H9 (cell line): ENCODE measurements around the gene INSR. TPM values are rescaled to one million over a fixed set of nuclear protein-coding genes. Genes with fewer than 3 reads are reported as not detected.

Experiments used
- DNase-seq: peaks from one replicate; pipeline ENCODE4 v3.0.0-alpha.2; 2017
- H2AFZ ChIP-seq: one replicate; pipeline ENCODE4 v1.6.1; 2013; ENCODE audit warnings: mild to moderate bottlenecking, low read length, control low read depth, moderate library complexity
- H2AK5ac ChIP-seq: 2 replicates; pipeline ENCODE4 v1.6.1; 2013; ENCODE audit warnings: low read length, control low read depth, mixed read lengths; ENCODE audit not compliant: insufficient read length
- H2BK120ac ChIP-seq: one replicate; pipeline ENCODE4 v1.6.1; 2013; ENCODE audit warnings: low read depth, mild to moderate bottlenecking, low read length, control low read depth, inconsistent platforms; ENCODE audit not compliant: poor library complexity, severe bottlenecking
- H2BK12ac ChIP-seq: 2 replicates; pipeline ENCODE4 v1.6.1; 2013; ENCODE audit warnings: low read length, control low read depth, mixed read lengths, low read depth; ENCODE audit not compliant: insufficient read length
- H2BK15ac ChIP-seq: 2 replicates; pipeline ENCODE4 v1.6.1; 2013; ENCODE audit warnings: low read depth, low read length, control low read depth
- H2BK20ac ChIP-seq: one replicate; pipeline ENCODE4 v1.6.1; 2013; ENCODE audit warnings: low read depth, mild to moderate bottlenecking, low read length, control low read depth, inconsistent platforms; ENCODE audit not compliant: poor library complexity, severe bottlenecking
- H2BK5ac ChIP-seq: 2 replicates; pipeline ENCODE4 v1.6.1; 2013; ENCODE audit warnings: low read length, control low read depth, mixed read lengths; ENCODE audit not compliant: insufficient read length
- H3K14ac ChIP-seq: 2 replicates; pipeline ENCODE4 v1.6.1; 2013; ENCODE audit warnings: low read length, control low read depth; ENCODE audit not compliant: insufficient read depth
- H3K18ac ChIP-seq: 2 replicates; pipeline ENCODE4 v1.6.1; 2013; ENCODE audit warnings: low read depth, mild to moderate bottlenecking, mixed read lengths, low read length, control low read depth; ENCODE audit not compliant: insufficient read length
- H3K23ac ChIP-seq: 2 replicates; pipeline ENCODE4 v1.6.1; 2013; ENCODE audit warnings: low read length, control low read depth, mixed read lengths, low read depth; ENCODE audit not compliant: insufficient read length
- H3K23me2 ChIP-seq: 2 replicates; pipeline ENCODE4 v1.6.1; 2013; ENCODE audit warnings: low read depth, mild to moderate bottlenecking, mixed read lengths, low read length, control low read depth; ENCODE audit not compliant: insufficient read length, poor library complexity, severe bottlenecking
- H3K27ac ChIP-seq: 2 replicates; pipeline ENCODE4 v1.5.1; 2013; ENCODE audit warnings: low read length, control low read depth, mixed read lengths, low read depth; ENCODE audit not compliant: insufficient read length
- H3K27me3 ChIP-seq: 2 replicates; pipeline ENCODE4 v1.6.1; 2013; ENCODE audit warnings: low read length, control low read depth, inconsistent platforms; ENCODE audit not compliant: insufficient read depth
- H3K4ac ChIP-seq: 2 replicates; pipeline ENCODE4 v1.6.1; 2013; ENCODE audit warnings: low read depth, mild to moderate bottlenecking, control low read depth, inconsistent platforms, low read length, moderate library complexity
- H3K4me1 ChIP-seq: 2 replicates; pipeline ENCODE4 v1.6.1; 2013; ENCODE audit warnings: low read length, control low read depth, inconsistent platforms; ENCODE audit not compliant: insufficient read depth
- H3K4me2 ChIP-seq: 2 replicates; pipeline ENCODE4 v1.6.1; 2013; ENCODE audit warnings: low read length, control low read depth, mixed read lengths; ENCODE audit not compliant: insufficient read length, insufficient read depth
- H3K56ac ChIP-seq: 2 replicates; pipeline ENCODE4 v1.6.1; 2013; ENCODE audit warnings: low read depth, mild to moderate bottlenecking, mixed read lengths, low read length, control low read depth; ENCODE audit not compliant: insufficient read length
- H3K79me1 ChIP-seq: 2 replicates; pipeline ENCODE4 v1.6.1; 2013; ENCODE audit warnings: low read depth, mild to moderate bottlenecking, moderate library complexity, low read length, control low read depth, inconsistent platforms; ENCODE audit not compliant: insufficient read depth, poor library complexity, severe bottlenecking
- H3K79me2 ChIP-seq: 2 replicates; pipeline ENCODE4 v1.6.1; 2013; ENCODE audit warnings: low read length, control low read depth, inconsistent platforms; ENCODE audit not compliant: insufficient read depth
- H3K9ac ChIP-seq: 2 replicates; pipeline ENCODE4 v1.6.1; 2013; ENCODE audit warnings: low read length, control low read depth, mixed read lengths; ENCODE audit not compliant: insufficient read length; ENCODE audit errors: extremely low read depth
- H3K9me3 ChIP-seq: one replicate; pipeline ENCODE4 v1.6.1; 2013; ENCODE audit warnings: low read depth, low read length, inconsistent platforms; ENCODE audit not compliant: control insufficient read depth
- H3T11ph ChIP-seq: one replicate; pipeline ENCODE4 v1.6.1; 2013; ENCODE audit warnings: mild to moderate bottlenecking, low read length, control low read depth, inconsistent platforms
- H4K20me1 ChIP-seq: one replicate; pipeline ENCODE4 v1.6.1; 2013; ENCODE audit not compliant: control insufficient read depth, insufficient read length, insufficient read depth
- H4K5ac ChIP-seq: 2 replicates; pipeline ENCODE4 v1.6.1; 2013; ENCODE audit warnings: low read depth, mild to moderate bottlenecking, mixed read lengths, low read length, control low read depth; ENCODE audit not compliant: insufficient read length
- H4K8ac ChIP-seq: replicated peaks from 2 replicates; pipeline ENCODE4 v1.6.1; 2013; ENCODE audit warnings: low read length, control low read depth, mixed read lengths, low read depth; ENCODE audit not compliant: insufficient read length
- H4K91ac ChIP-seq: 2 replicates; pipeline ENCODE4 v1.6.1; 2013; ENCODE audit warnings: low read depth, mild to moderate bottlenecking, moderate library complexity, mixed read lengths, low read length, control low read depth; ENCODE audit not compliant: insufficient read length
- H3K27ac Mint-ChIP-seq, 3 experiments: 2 replicates in 2 of 3; 3 replicates in 1 of 3; pipeline ENCODE4 v1.8.0; 2020 to 2021; ENCODE audit warnings: mixed read lengths in 3 of 3, mild to moderate bottlenecking in 1 of 3, moderate library complexity in 1 of 3
- H3K27me3 Mint-ChIP-seq: 2 replicates; pipeline ENCODE4 v1.8.0; 2021; ENCODE audit warnings: low read depth, mild to moderate bottlenecking, moderate library complexity, mixed read lengths
- H3K36me3 Mint-ChIP-seq, 3 experiments: 2 replicates in 2 of 3; 3 replicates in 1 of 3; pipeline ENCODE4 v1.8.0; 2020 to 2021; ENCODE audit warnings: low read depth in 3 of 3, mixed read lengths in 3 of 3; ENCODE audit not compliant: insufficient read depth in 1 of 3
- H3K4me1 Mint-ChIP-seq, 2 experiments: 2 replicates each; pipeline ENCODE4 v1.8.0; 2020; ENCODE audit warnings: mixed read lengths in 2 of 2
- H3K4me3 Mint-ChIP-seq, 2 experiments: 2 replicates in 1 of 2; 3 replicates in 1 of 2; pipeline ENCODE4 v1.8.0; 2020 to 2021; ENCODE audit warnings: mild to moderate bottlenecking in 2 of 2, mixed read lengths in 2 of 2, moderate library complexity in 1 of 2
- H3K9me3 Mint-ChIP-seq, 2 experiments: 2 replicates in 1 of 2; 3 replicates in 1 of 2; pipeline ENCODE4 v1.8.0; 2020; ENCODE audit warnings: mild to moderate bottlenecking in 2 of 2, mixed read lengths in 2 of 2, moderate library complexity in 1 of 2
- WGBS: extraction: QIAGEN DNeasy Blood & Tissue Kit; methylation state at CpG from one replicate; pipeline ENCODE4 v1.1.7; 2013; ENCODE audit warnings: missing lambda C conversion rate, low lambda C conversion rate, mixed read lengths; ENCODE audit not compliant: insufficient read length; ENCODE audit errors: extremely low coverage; 5-methylcytosine and 5-hydroxymethylcytosine counted together
- total RNA-seq: library from RNA; stranded (reverse); gene quantifications from 2 replicates; pipeline ENCODE4 v1.2.1, GENCODE V29; 2021
- TF ChIP-seq, protein P1 (sequence below): fragments of 200-600 bp; sonication (generic); conservative IDR thresholded peaks from 3 replicates; pipeline ENCODE4 v1.8.0; 2021; ENCODE audit warnings: antibody characterized with exemption, mild to moderate bottlenecking

Gene INSR
- total RNA-seq, 1 experiment from 2014 or later, result 39.8 TPM

DNA sequence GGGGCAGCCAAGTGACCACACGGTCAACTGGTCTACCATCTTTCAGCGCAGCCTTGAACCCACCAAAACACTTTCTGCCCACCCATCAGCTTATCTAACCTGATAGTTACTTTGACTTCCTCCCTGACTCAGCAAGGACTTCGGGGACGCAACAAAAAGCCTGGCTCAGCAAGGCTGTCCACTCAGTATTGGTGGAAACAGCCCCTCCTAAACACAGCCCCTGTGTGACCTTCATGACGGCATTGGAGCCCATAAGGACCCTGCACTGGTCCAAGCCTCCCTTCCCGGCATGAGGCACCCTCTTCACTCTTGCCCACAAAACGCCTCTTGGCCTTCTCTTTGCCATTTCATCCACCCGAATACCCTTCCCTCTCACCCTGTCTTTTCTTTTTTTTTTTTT lies 39.1 kb downstream of the INSR start:
- no peak overlapping the region for H4K8ac ChIP-seq
- H2AK5ac ChIP-seq, result no peak overlapping the region
- H4K20me1 ChIP-seq, result no peaks in the 10 kb centered on the region
- H3K79me1 ChIP-seq, result no peaks in the 10 kb centered on the region
- peaks cover 0 to 2% (median 0%) of the 10 kb centered on the region in 3 experiments; a peak in 1 of 7 replicates for H3K36me3 Mint-ChIP-seq
- H2BK120ac ChIP-seq, result no peak overlapping the region
- no peaks in the 10 kb centered on the region for H3K27me3 ChIP-seq
- no peak for DNase-seq
- H3K4ac ChIP-seq, result no peak overlapping the region
- no peaks in the 10 kb centered on the region for H3K79me2 ChIP-seq
- H3K23ac ChIP-seq, result no peak overlapping the region
- no peak overlapping the region for H3K27ac ChIP-seq
- H4K91ac ChIP-seq, result no peak overlapping the region
- no peak overlapping the region for H4K5ac ChIP-seq
- H3K56ac ChIP-seq, result no peak overlapping the region
- H2BK15ac ChIP-seq, result no peak overlapping the region
- no peak overlapping the region for H2BK12ac ChIP-seq
- peak overlapping the region in 2 of 3 experiments; percentile 57 to 81; a peak in 5 of 7 replicates for H3K27ac Mint-ChIP-seq
- no peak overlapping the region for H2BK5ac ChIP-seq
- no peaks in the 10 kb centered on the region for H3K9me3 ChIP-seq
- no peak overlapping the region for H3K9ac ChIP-seq
- H3K27me3 Mint-ChIP-seq, result no peaks in the 10 kb centered on the region; the same call in 1 of the 2 replicates
- no peaks in the 10 kb centered on the region for H3K9me3 Mint-ChIP-seq
- no peak overlapping the region for H3K4me2 ChIP-seq
- H3K18ac ChIP-seq, result no peak overlapping the region
- TF ChIP-seq, protein P1, sequence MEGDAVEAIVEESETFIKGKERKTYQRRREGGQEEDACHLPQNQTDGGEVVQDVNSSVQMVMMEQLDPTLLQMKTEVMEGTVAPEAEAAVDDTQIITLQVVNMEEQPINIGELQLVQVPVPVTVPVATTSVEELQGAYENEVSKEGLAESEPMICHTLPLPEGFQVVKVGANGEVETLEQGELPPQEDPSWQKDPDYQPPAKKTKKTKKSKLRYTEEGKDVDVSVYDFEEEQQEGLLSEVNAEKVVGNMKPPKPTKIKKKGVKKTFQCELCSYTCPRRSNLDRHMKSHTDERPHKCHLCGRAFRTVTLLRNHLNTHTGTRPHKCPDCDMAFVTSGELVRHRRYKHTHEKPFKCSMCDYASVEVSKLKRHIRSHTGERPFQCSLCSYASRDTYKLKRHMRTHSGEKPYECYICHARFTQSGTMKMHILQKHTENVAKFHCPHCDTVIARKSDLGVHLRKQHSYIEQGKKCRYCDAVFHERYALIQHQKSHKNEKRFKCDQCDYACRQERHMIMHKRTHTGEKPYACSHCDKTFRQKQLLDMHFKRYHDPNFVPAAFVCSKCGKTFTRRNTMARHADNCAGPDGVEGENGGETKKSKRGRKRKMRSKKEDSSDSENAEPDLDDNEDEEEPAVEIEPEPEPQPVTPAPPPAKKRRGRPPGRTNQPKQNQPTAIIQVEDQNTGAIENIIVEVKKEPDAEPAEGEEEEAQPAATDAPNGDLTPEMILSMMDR, result no peak
- peaks cover 2% of the 10 kb centered on the region; the same call in 1 of the 2 replicates for H3K4me1 ChIP-seq
- no peaks in the 10 kb centered on the region for H3K23me2 ChIP-seq
- no peak overlapping the region for H2AFZ ChIP-seq
- WGBS, result no CpG with 5 or more reads among the region's 8 CpGs
- no peak overlapping the region for H2BK20ac ChIP-seq
- H3K4me3 Mint-ChIP-seq, result no peak overlapping the region
- peaks cover 12 to 21% of the 10 kb centered on the region in 2 experiments for H3K4me1 Mint-ChIP-seq
- H3T11ph ChIP-seq, result no peak overlapping the region
- H3K14ac ChIP-seq, result no peak overlapping the region
